Heart right ventricle (tissue), 16 donors: Measurements from ENCODE around the gene CYB5RL. TPM values are rescaled to one million over a fixed set of nuclear protein-coding genes. Genes with fewer than 3 reads are reported as not detected.

Experiments used
- ATAC-seq, 8 donors: fragments of 200-7000 bp; cut with Tn5 transposase; one replicate each; pipeline ENCODE4 v1.9.1; 2020; ENCODE audit warnings: mild to moderate bottlenecking in 8 of 8, moderate library complexity in 8 of 8, moderate number of reproducible peaks in 1 of 8
- DNase-seq, 2 donors: peaks; one replicate each; pipeline ENCODE4 v3.0.0-alpha.2; 2020
- H3K27ac ChIP-seq, 10 donors: fragments of 200-600 bp; sonication (generic) in 2 of 10; one replicate each; pipeline versions ENCODE4 v1.5.0 to v1.8.0; 2020 to 2022; ENCODE audit warnings: mild to moderate bottlenecking in 3 of 10
- H3K27me3 ChIP-seq, 7 donors: fragments of 200-600 bp; one replicate each; pipeline ENCODE4 v1.8.0; 2021 to 2022; ENCODE audit warnings: mild to moderate bottlenecking in 2 of 7
- H3K36me3 ChIP-seq, 9 donors: fragments of 200-600 bp; sonication (generic) in 1 of 9; one replicate each; pipeline versions ENCODE4 v1.5.0 to v1.8.0; 2020 to 2022; ENCODE audit warnings: mild to moderate bottlenecking in 2 of 9
- H3K4me1 ChIP-seq, 9 donors: fragments of 200-600 bp; sonication (generic) in 1 of 9; one replicate each; pipeline versions ENCODE4 v1.5.0 to v1.8.0; 2020 to 2022; ENCODE audit warnings: mild to moderate bottlenecking in 4 of 9
- H3K4me3 ChIP-seq, 10 donors: fragments of 200-600 bp; sonication (generic) in 2 of 10; one replicate each; pipeline versions ENCODE4 v1.5.0 to v1.8.0; 2020 to 2022; ENCODE audit warnings: mild to moderate bottlenecking in 7 of 10, moderate library complexity in 2 of 10
- H3K9me3 ChIP-seq, 11 donors: fragments of 200-600 bp in 10 of 11; sonication (generic) in 2 of 11; one replicate each; pipeline versions ENCODE4 v1.5.0 to v1.8.0; 2013 to 2022; ENCODE audit warnings: mild to moderate bottlenecking in 2 of 11, control low read depth in 1 of 11, moderate library complexity in 1 of 11
- WGBS, 2 donors: extraction: QIAGEN DNeasy Blood & Tissue Kit; methylation state at CpG; one replicate each; pipeline ENCODE4 v1.1.7; 2013; ENCODE audit warnings: inconsistent platforms in 1 of 2; 5-methylcytosine and 5-hydroxymethylcytosine counted together
- intact Hi-C, 10 donors: fragments of 100-400 bp; cut with DNase I; formaldehyde crosslinking; loops; one replicate each; pipeline versions ENCODE4 v1.11.1 to v1.14.2; 2022
- polyA plus RNA-seq, 2 donors: library from polyadenylated mRNA; stranded (reverse); fragments of 200-250 nt; gene quantifications; one replicate each; pipeline ENCODE4 v1.2.3, GENCODE V29; 2013
- total RNA-seq, 10 donors: library from RNA; stranded (reverse); fragmentation: NEBNext Ultra II Directional in 3 of 10; extraction: Animal tissue kit (Norgen Biotek cat#: 25700) in 3 of 10; gene quantifications; one replicate each; pipeline versions ENCODE4 v1.2.1 to v1.2.4, GENCODE V29; 2021 to 2023
- TF ChIP-seq, protein P1 (sequence below), 9 donors: fragments of 200-600 bp; sonication (generic) in 2 of 9; IDR thresholded peaks; one replicate each; pipeline versions ENCODE4 v1.5.0 to v1.8.0; 2021 to 2022; ENCODE audit warnings: antibody characterized with exemption in 9 of 9, mild to moderate bottlenecking in 5 of 9, moderate library complexity in 1 of 9
- donor health status: Arrhythmogenic right ventricular cardiomyopathy.
- donor health status: ischemic (EF 13 %, LVEDD 7.1; RV severe dilation, severe dysfunction).
- donor health status: healthy with polysubstance abuse.
- donor health status: DM: no; HTN: yes; CAD: no.
- donor health status: DM: no; HTN: no; CAD: no.
- donor health status: ischemic (EF 25% LVEDD 6.9; RV normal size, moderate dysfunction).
- donor health status: ischemic (EF 25% LVEDD 5.7; RV mildly dilated, moderate dysfunction).
- donor health status: healthy.
- donor health status: DM: yes; HTN: yes; CAD: no.
- donor health status: Ischemic cardiomyopathy.
- donor health status: ischemic (EF 35%, LVEDD 5.7; RV mildly dilated, moderate dysfunction).
- donor health status: nonischemic (EF 11% LVEDD 7.7; RV severe dilation, severe dysfunction).
- donor health status: DM: yes; HTN: yes; CAD: no.
- donor health status: PGD.
- donor health status: ischemic (EF 29% LVEDD 5.4; RV normal size, mild dysfunction).
- donor health status: nonischemic (EF 23%, LVEDD 6.1; RV moderate dilation, normal function).

CYB5RL gene
- total and polyA plus RNA-seq, 12 donors, result 0.99 to 8.3 (median 5.4) TPM

DNA sequence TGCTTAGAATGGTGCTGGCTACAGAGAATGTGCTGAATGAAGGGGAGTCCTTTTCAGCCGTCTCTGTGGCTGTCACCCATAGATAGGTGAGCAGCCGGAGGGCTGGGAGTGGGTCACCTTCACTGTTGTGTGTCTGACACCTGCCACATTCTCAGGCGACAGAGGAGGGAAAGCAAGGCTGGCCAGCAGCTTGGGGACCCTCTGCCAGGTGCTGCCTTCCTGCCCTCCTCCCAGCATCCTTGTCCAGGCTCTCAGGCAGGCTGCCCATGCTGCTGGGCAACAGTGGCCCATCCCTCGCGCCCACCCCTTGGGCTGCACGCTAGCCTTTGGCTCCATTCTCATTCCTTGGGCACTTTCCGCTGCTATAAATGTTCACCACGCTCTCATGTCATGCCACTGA, 22.1 kb downstream of the CYB5RL start:
- TF ChIP-seq, protein P1, sequence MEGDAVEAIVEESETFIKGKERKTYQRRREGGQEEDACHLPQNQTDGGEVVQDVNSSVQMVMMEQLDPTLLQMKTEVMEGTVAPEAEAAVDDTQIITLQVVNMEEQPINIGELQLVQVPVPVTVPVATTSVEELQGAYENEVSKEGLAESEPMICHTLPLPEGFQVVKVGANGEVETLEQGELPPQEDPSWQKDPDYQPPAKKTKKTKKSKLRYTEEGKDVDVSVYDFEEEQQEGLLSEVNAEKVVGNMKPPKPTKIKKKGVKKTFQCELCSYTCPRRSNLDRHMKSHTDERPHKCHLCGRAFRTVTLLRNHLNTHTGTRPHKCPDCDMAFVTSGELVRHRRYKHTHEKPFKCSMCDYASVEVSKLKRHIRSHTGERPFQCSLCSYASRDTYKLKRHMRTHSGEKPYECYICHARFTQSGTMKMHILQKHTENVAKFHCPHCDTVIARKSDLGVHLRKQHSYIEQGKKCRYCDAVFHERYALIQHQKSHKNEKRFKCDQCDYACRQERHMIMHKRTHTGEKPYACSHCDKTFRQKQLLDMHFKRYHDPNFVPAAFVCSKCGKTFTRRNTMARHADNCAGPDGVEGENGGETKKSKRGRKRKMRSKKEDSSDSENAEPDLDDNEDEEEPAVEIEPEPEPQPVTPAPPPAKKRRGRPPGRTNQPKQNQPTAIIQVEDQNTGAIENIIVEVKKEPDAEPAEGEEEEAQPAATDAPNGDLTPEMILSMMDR (IDR thresholded peaks at IDR 0.05), result no peak
- ATAC-seq, result no peak
- Histone ChIP-seq H3K9me3 (no peaks in the 10 kb centered on the region), H3K27ac (no peak overlapping the region), H3K4me3 (no peak overlapping the region), H3K36me3 (peaks cover 0 to 35% (median 0%) of the 10 kb centered on the region in 9 donors), H3K4me1 (no peaks in the 10 kb centered on the region), H3K27me3 (no peaks in the 10 kb centered on the region)
- no peak for DNase-seq
- intact Hi-C loops, result loop anchor here in 1 of 10 donors (5.0 kb wide), 1 partner anchor 855 kb away; no protein-coding TSS in a partner anchor
- WGBS, 2 donors, result 92% methylated on average over 8 of the region's 8 CpGs

DNA sequence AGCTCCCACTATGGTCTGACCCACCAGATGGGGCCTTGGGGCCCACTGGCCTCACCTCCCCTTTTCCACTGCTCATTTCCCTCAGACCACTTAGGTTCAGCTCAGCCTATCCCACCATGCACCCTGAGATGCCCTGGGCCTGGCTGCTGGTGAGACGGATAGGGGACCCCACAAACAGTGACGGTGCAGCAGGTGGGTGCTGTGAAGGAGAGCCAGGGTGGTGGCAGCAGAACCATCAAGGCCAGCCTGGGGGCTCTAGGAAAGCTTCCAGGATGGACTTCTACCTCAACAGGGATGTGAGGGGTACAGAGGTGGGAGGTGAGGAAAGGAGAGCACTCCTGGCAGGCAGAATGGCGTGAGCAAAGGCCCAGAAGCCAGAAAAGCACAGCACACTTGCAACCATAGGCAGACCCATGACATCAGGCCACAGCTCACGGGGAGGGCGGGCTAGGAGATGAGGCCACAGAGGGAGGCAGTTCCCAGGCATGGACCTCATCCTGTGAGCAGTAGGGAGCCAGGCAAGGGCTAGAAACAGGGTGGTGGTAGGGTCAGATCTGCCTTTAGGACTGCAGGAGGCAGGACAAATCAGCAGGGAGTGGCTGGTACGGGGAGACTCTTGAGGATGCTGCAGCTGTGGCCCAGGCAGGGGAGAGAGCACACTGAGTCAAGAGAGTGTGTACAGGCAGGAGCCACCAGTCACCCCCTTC, 23.1 kb downstream of the CYB5RL start:
- Histone ChIP-seq H3K27ac (no peak overlapping the region), H3K9me3 (no peaks in the 10 kb centered on the region), H3K4me3 (no peak overlapping the region), H3K27me3 (no peaks in the 10 kb centered on the region), H3K4me1 (no peaks in the 10 kb centered on the region), H3K36me3 (peaks cover 0 to 40% (median 0%) of the 10 kb centered on the region in 9 donors)
- no peak for ATAC-seq
- WGBS, 2 donors, result 93 to 96% methylated on average over 6 of the region's 6 CpGs
- TF ChIP-seq, protein P1 (IDR thresholded peaks at IDR 0.05), result no peak
- intact Hi-C loops, result loop anchor here in 1 of 10 donors (5.0 kb wide), 1 partner anchor 854 kb away; no protein-coding TSS in a partner anchor
- DNase-seq, result no peak

DNA sequence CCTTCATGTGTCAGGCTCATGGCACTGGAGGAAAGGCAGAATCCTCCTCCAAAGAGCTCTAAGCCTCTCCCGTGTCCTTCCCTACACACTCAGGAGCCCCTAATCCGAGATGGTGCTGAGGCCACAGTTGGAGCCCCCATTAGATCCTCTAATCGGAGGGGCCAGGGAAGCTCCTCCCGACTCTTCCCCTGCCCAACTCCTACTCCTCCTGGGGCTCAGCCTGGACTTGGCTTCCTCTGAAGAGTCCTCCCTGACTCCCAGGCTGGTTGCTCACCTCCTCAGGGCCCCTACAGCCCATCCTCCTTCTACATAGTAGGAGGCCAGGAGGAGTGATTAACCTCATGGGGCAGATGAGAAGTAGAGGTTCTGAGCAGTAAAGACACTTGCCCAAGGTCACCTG, 25.7 kb downstream of the CYB5RL start:
- TF ChIP-seq, protein P1 (IDR thresholded peaks at IDR 0.05), result no peak
- Histone ChIP-seq H3K27me3 (no peaks in the 10 kb centered on the region), H3K9me3 (no peaks in the 10 kb centered on the region), H3K36me3 (peaks cover 0 to 33% (median 0%) of the 10 kb centered on the region in 9 donors), H3K27ac (no peak overlapping the region), H3K4me1 (no peaks in the 10 kb centered on the region), H3K4me3 (no peak overlapping the region)
- DNase-seq, result no peak
- intact Hi-C loops, result no loop called here
- ATAC-seq, result no peak
- WGBS, 2 donors, result 96% methylated on average over 4 of the region's 4 CpGs

DNA sequence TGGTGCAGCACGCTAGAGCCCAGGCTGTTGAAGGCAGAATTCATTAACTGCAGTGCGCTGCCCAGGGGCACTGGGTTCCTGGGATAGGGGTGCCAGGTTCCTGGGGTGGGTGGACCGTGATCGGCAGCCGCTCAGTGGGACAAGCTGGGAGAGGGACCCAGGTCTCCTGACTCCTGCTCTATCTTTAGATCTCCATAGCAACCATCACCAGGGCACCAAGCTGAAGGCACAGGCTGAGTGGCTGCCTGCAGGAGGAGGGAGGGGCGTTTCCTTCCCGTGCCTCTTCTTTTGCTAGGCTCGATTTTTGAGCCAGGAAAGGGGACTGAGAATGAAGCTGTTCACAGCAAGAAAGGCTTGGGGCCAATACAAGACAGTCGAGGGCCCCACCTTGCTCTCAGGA, 26.1 kb downstream of the CYB5RL start:
- Histone ChIP-seq H3K9me3 (no peaks in the 10 kb centered on the region), H3K27me3 (no peaks in the 10 kb centered on the region), H3K4me1 (no peaks in the 10 kb centered on the region), H3K36me3 (peaks cover 0 to 29% (median 0%) of the 10 kb centered on the region in 9 donors), H3K4me3 (no peak overlapping the region), H3K27ac (no peak overlapping the region)
- ATAC-seq, result no peak
- TF ChIP-seq, protein P1 (IDR thresholded peaks at IDR 0.05), result no peak
- no peak for DNase-seq
- intact Hi-C loops, result no loop called here
- 74 to 75% methylated on average over 9 of the region's 9 CpGs for WGBS, 2 donors
